Mammary epithelial cell (primary cell): ENCODE measurements around the gene COL4A2.

Experiments used
- EZH2 ChIP-seq: IDR thresholded peaks from 2 replicates; pipeline ENCODE4 v1.6.1; 2012; ENCODE audit warnings: low read length, inconsistent platforms, borderline replicate concordance
- TF ChIP-seq, protein P1 (sequence below), 2 donors: IDR thresholded peaks in 1 of 2; conservative IDR thresholded peaks in 1 of 2; 2 replicates each; pipeline ENCODE4 v1.5.1; 2011 to 2012; ENCODE audit warnings: inconsistent platforms in 2 of 2, low read length in 2 of 2, mild to moderate bottlenecking in 2 of 2, control low read depth in 1 of 2, low read depth in 1 of 2; ENCODE audit not compliant: insufficient read depth in 1 of 2; ENCODE audit errors: extremely low read depth in 1 of 2

DNA sequence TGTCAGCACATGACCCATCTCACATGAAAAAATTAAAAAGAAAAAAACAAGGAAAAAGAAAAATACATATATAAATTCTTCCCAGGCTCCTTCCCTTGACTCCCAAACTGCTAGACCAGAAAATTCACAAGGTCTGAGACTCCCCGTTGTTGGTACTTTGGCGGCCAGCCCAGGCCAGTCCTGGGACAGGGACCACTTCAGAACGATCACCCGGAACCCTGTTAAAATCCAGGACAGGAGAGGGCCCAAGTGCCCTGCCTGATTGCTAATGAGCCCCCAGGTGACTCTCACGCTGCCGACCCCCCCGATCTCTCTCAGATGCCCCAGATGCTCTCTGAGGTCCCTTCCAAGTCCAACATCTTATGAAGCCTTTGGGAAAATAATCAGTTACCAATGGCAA, 107.2 kb downstream of the COL4A2 start:
- TF ChIP-seq EZH2: no peak
- TF ChIP-seq, protein P1, sequence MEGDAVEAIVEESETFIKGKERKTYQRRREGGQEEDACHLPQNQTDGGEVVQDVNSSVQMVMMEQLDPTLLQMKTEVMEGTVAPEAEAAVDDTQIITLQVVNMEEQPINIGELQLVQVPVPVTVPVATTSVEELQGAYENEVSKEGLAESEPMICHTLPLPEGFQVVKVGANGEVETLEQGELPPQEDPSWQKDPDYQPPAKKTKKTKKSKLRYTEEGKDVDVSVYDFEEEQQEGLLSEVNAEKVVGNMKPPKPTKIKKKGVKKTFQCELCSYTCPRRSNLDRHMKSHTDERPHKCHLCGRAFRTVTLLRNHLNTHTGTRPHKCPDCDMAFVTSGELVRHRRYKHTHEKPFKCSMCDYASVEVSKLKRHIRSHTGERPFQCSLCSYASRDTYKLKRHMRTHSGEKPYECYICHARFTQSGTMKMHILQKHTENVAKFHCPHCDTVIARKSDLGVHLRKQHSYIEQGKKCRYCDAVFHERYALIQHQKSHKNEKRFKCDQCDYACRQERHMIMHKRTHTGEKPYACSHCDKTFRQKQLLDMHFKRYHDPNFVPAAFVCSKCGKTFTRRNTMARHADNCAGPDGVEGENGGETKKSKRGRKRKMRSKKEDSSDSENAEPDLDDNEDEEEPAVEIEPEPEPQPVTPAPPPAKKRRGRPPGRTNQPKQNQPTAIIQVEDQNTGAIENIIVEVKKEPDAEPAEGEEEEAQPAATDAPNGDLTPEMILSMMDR (conservative IDR thresholded peaks at IDR 0.05 in 1 of 2, IDR thresholded peaks at IDR 0.05 in 1 of 2; ENCODE audit: extremely low read depth in 1 of 2, insufficient read depth in 1 of 2, low read depth in 1 of 2, low read length in 2 of 2): no peak
